ENCODE results near the gene ZNF784. TPM values are rescaled to one million over a fixed set of nuclear protein-coding genes. Genes with fewer than 3 reads are reported as not detected.
A peak's percentile ranks its signal among the peaks of the same experiment; 100 is the strongest.

The ZNF784 gene
- total and polyA plus RNA-seq, 10 of the 15 experiments (the other 5 are each of a cell fraction or from before 2014, with no cell fraction given), result 0.10 to 5.2 (median 1.8) TPM

- no peak for TF ChIP-seq ASH2L (IDR thresholded peaks at IDR 0.05; ENCODE audit: borderline replicate concordance, low read depth)
- TF ChIP-seq SUPT20H (IDR thresholded peaks at IDR 0.05; ENCODE audit: borderline replicate concordance, control insufficient read depth, low read depth, low read length), result no peak
- TF ChIP-seq KLF5 (IDR thresholded peaks at IDR 0.05; ENCODE audit: partially characterized antibody), result peak; percentile 77
- TF ChIP-seq, protein P1, sequence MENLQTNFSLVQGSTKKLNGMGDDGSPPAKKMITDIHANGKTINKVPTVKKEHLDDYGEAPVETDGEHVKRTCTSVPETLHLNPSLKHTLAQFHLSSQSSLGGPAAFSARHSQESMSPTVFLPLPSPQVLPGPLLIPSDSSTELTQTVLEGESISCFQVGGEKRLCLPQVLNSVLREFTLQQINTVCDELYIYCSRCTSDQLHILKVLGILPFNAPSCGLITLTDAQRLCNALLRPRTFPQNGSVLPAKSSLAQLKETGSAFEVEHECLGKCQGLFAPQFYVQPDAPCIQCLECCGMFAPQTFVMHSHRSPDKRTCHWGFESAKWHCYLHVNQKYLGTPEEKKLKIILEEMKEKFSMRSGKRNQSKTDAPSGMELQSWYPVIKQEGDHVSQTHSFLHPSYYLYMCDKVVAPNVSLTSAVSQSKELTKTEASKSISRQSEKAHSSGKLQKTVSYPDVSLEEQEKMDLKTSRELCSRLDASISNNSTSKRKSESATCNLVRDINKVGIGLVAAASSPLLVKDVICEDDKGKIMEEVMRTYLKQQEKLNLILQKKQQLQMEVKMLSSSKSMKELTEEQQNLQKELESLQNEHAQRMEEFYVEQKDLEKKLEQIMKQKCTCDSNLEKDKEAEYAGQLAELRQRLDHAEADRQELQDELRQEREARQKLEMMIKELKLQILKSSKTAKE (IDR thresholded peaks at IDR 0.05; ENCODE audit: low read depth, poor library complexity, severe bottlenecking), result no peak
- TF ChIP-seq FOXK2 (IDR thresholded peaks at IDR 0.05), result peak; percentile 74
- TF ChIP-seq ETV6 (conservative IDR thresholded peaks at IDR 0.05 in 1 of 2, IDR thresholded peaks at IDR 0.05 in 1 of 2; ENCODE audit: borderline replicate concordance in 1 of 2, low read depth in 1 of 2), result 0 out of 4 replicates have a peak, but pooled peaks of 1 of the 2 experiments have one; percentile 31
- no peak for TF ChIP-seq PAX8 (IDR thresholded peaks at IDR 0.05)
- TF ChIP-seq RELA (IDR thresholded peaks at IDR 0.05; ENCODE audit: borderline replicate concordance, partially characterized antibody), result peak; percentile 13
- 0 out of 4 replicates have a peak, but pooled peaks of 1 of the 2 experiments have one; percentile 31 for TF ChIP-seq IKZF2 (IDR thresholded peaks at IDR 0.05)
- TF ChIP-seq STAT1 (conservative IDR thresholded peaks at IDR 0.05), result 0 out of 2 replicates have a peak, but pooled peaks have one; percentile 49
- TF ChIP-seq CBX3 (IDR thresholded peaks at IDR 0.05; ENCODE audit: borderline replicate concordance, low read depth), result no peak
- TF ChIP-seq LARP7 (IDR thresholded peaks at IDR 0.05), result peak; percentile 93
- TF ChIP-seq KAT2A (conservative IDR thresholded peaks at IDR 0.05; ENCODE audit: control insufficient read depth, low read depth, low read length), result no peak
- no peak; the same call in 1 of the 2 replicates for TF ChIP-seq RUNX3 (IDR thresholded peaks at IDR 0.05; ENCODE audit: low read length)
- TF ChIP-seq, protein P2, sequence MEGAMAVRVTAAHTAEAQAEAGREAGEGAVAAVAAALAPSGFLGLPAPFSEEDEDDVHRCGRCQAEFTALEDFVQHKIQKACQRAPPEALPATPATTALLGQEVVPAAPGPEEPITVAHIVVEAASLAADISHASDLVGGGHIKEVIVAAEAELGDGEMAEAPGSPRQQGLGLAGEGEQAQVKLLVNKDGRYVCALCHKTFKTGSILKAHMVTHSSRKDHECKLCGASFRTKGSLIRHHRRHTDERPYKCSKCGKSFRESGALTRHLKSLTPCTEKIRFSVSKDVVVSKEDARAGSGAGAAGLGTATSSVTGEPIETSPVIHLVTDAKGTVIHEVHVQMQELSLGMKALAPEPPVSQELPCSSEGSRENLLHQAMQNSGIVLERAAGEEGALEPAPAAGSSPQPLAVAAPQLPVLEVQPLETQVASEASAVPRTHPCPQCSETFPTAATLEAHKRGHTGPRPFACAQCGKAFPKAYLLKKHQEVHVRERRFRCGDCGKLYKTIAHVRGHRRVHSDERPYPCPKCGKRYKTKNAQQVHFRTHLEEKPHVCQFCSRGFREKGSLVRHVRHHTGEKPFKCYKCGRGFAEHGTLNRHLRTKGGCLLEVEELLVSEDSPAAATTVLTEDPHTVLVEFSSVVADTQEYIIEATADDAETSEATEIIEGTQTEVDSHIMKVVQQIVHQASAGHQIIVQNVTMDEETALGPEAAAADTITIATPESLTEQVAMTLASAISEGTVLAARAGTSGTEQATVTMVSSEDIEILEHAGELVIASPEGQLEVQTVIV (IDR thresholded peaks at IDR 0.05; ENCODE audit: borderline replicate concordance, partially characterized antibody), result peak; percentile 83
- TF ChIP-seq NFXL1 (IDR thresholded peaks at IDR 0.05; ENCODE audit: borderline replicate concordance), result no peak
- TF ChIP-seq, protein P3, sequence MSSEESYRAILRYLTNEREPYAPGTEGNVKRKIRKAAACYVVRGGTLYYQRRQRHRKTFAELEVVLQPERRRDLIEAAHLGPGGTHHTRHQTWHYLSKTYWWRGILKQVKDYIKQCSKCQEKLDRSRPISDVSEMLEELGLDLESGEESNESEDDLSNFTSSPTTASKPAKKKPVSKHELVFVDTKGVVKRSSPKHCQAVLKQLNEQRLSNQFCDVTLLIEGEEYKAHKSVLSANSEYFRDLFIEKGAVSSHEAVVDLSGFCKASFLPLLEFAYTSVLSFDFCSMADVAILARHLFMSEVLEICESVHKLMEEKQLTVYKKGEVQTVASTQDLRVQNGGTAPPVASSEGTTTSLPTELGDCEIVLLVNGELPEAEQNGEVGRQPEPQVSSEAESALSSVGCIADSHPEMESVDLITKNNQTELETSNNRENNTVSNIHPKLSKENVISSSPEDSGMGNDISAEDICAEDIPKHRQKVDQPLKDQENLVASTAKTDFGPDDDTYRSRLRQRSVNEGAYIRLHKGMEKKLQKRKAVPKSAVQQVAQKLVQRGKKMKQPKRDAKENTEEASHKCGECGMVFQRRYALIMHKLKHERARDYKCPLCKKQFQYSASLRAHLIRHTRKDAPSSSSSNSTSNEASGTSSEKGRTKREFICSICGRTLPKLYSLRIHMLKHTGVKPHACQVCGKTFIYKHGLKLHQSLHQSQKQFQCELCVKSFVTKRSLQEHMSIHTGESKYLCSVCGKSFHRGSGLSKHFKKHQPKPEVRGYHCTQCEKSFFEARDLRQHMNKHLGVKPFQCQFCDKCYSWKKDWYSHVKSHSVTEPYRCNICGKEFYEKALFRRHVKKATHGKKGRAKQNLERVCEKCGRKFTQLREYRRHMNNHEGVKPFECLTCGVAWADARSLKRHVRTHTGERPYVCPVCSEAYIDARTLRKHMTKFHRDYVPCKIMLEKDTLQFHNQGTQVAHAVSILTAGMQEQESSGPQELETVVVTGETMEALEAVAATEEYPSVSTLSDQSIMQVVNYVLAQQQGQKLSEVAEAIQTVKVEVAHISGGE (CRISPR knock-in tag; IDR thresholded peaks at IDR 0.05), result peak; percentile 67
- TF ChIP-seq MYC (IDR thresholded peaks at IDR 0.05; ENCODE audit: insufficient read depth, insufficient read length, insufficient replicate concordance, low read length, severe bottlenecking), result no peak
- TF ChIP-seq, protein P4, sequence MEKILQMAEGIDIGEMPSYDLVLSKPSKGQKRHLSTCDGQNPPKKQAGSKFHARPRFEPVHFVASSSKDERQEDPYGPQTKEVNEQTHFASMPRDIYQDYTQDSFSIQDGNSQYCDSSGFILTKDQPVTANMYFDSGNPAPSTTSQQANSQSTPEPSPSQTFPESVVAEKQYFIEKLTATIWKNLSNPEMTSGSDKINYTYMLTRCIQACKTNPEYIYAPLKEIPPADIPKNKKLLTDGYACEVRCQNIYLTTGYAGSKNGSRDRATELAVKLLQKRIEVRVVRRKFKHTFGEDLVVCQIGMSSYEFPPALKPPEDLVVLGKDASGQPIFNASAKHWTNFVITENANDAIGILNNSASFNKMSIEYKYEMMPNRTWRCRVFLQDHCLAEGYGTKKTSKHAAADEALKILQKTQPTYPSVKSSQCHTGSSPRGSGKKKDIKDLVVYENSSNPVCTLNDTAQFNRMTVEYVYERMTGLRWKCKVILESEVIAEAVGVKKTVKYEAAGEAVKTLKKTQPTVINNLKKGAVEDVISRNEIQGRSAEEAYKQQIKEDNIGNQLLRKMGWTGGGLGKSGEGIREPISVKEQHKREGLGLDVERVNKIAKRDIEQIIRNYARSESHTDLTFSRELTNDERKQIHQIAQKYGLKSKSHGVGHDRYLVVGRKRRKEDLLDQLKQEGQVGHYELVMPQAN (conservative IDR thresholded peaks at IDR 0.05), result peak; percentile 62
These were observed 29.4 kb upstream of the ZNF784 start (continued) for GRCh38 chr19:55653651-55654322.
